Stimulated activated CD8-positive, alpha-beta memory T cell treated with anti-CD3 and anti-CD28 coated beads, Interleukin-2, amount 100 ng/mL, for 1 hour (primary cell): ENCODE measurements around the gene ANKRD11.
A peak's percentile ranks its signal among the peaks of the same experiment; 100 is the strongest.

Source experiments
- DNase-seq, 2 donors: peaks; one replicate each; pipeline ENCODE4 v3.0.0-alpha.2; 2020; ENCODE audit warnings: low read depth in 2 of 2

Gene ANKRD11

GRCh38 chr16:89490439-89491237 lies at the start of gene ANKRD11:
TSS of gene ANKRD11 (minus strand) at chr16:89490561. CDS start at chr16:89317019, 173,542 bp downstream.
- peak; percentile 96 to 97 for DNase-seq

- DNase-seq: no peak
These were observed 47.9 kb upstream of the ANKRD11 start for GRCh38 chr16:89538286-89538685.

GRCh38 chr16:89537549-89537925 lies 47.2 kb upstream of the ANKRD11 start:
- DNase-seq: no peak

- DNase-seq: no peak
These were observed 46.7 kb upstream of the ANKRD11 start for GRCh38 chr16:89536886-89537548.

GRCh38 chr16:89536371-89536770 lies 46.0 kb upstream of the ANKRD11 start:
- DNase-seq: no peak

GRCh38 chr16:89534252-89534756 lies 43.9 kb upstream of the ANKRD11 start:
- no peak for DNase-seq

GRCh38 chr16:89531821-89532526 lies 41.6 kb upstream of the ANKRD11 start:
- DNase-seq: no peak

- no peak for DNase-seq
These were observed 40.3 kb upstream of the ANKRD11 start for GRCh38 chr16:89530401-89531381.

GRCh38 chr16:89529097-89529496 lies 38.7 kb upstream of the ANKRD11 start:
- no peak for DNase-seq

GRCh38 chr16:89525146-89525913 lies 35.0 kb upstream of the ANKRD11 start:
- no peak for DNase-seq

- no peak for DNase-seq
These were observed 33.5 kb upstream of the ANKRD11 start for GRCh38 chr16:89523680-89524344.

GRCh38 chr16:89522287-89522686 lies 31.9 kb upstream of the ANKRD11 start:
- DNase-seq: no peak

GRCh38 chr16:89519881-89520280 lies 29.5 kb upstream of the ANKRD11 start:
- DNase-seq: no peak

- DNase-seq: no peak
These were observed 26.8 kb upstream of the ANKRD11 start for GRCh38 chr16:89517128-89517527.

- no peak for DNase-seq
These were observed 22.1 kb upstream of the ANKRD11 start for GRCh38 chr16:89512453-89512852.

- DNase-seq: no peak
These were observed 21.0 kb upstream of the ANKRD11 start for GRCh38 chr16:89511374-89511773.

GRCh38 chr16:89510526-89510925 lies 20.2 kb upstream of the ANKRD11 start:
- no peak for DNase-seq

- peak; percentile 80 to 81 for DNase-seq
These were observed 17.7 kb upstream of the ANKRD11 start, which contains the start of gene SPG7 for GRCh38 chr16:89507834-89508590. TSS of gene SPG7 (plus strand) at chr16:89508403. CDS start at chr16:89508418, 15 bp downstream.
